Measurements from ENCODE around the gene RPL23. TPM values are rescaled to one million over a fixed set of nuclear protein-coding genes. Genes with fewer than 3 reads are reported as not detected.

The RPL23 gene
- total RNA-seq, 1 donor from 2014 or later = 2,779 TPM

DNA sequence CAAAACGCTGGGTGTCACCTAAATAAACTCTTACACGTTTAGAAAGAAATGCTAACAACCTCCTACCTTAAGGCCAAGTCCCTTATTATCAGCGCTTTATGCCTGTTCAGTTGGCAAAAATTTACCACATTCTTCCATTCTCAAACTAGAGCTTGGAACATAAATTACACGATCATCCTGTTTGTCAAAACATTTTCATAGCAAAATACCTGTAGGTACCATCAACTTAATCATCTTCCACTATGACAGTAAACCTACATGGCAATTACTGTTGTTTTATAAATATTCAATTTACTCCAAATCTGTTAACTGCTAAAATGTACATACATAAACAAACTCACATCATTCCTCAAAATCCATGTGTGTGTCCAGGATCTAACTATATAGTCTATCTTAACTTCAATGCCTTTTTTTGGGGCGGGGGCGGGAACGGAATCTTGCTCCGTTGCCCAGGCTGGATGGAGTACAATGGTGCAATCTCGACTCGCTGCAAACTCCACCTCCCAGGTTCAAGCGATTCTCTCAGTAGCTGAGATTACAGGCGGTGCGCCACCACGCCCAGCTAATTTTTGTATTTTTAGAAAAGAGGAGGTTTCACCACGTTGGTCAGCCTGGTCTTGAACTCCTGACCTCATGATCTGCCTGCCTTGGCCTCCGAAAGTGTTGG, 4.4 kb downstream of the RPL23 start:
- Histone ChIP-seq H3K36me3 (ENCODE audit: control insufficient read depth in 3 of 3, insufficient read depth in 3 of 3, low read length in 3 of 3) (peaks cover 29 to 40% (median 39%) of the 10 kb centered on the region in 3 donors), H3K4me1 (ENCODE audit: control insufficient read depth in 3 of 3, insufficient read depth in 3 of 3, low read length in 3 of 3) (peaks cover 18 to 21% (median 20%) of the 10 kb centered on the region in 3 donors), H3K27me3 (ENCODE audit: control insufficient read depth in 3 of 3, insufficient read depth in 3 of 3, low read length in 3 of 3) (no peaks in the 10 kb centered on the region)

DNA sequence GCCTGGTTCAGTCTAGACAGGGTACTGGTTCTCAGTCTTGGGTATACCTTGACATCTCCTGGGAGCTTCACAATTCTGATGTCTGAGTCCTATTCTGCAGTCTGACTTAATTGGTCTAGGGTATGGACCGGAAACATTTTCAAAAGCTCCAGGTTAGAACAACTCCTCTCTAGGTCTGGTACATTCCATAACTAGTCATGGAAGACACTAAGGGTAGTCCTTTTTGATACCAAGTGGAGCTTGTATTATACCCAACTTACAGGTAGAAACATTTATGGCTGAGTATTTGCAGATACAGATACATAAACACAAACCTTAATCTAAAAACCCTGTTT, 5.0 kb downstream of the RPL23 start:
- Histone ChIP-seq H3K36me3 (ENCODE audit: control insufficient read depth in 3 of 3, insufficient read depth in 3 of 3, low read length in 3 of 3) (peaks cover 29 to 40% (median 39%) of the 10 kb centered on the region in 3 donors), H3K9ac (ENCODE audit: low read depth in 1 of 3, low read length in 3 of 3) (no peak overlapping the region), H3K27ac (ENCODE audit: low read depth, low read length) (no peak overlapping the region), H3K9me3 (ENCODE audit: control insufficient read depth in 3 of 3, low read length in 3 of 3) (no peaks in the 10 kb centered on the region), H3K4me3 (ENCODE audit: low read length in 3 of 3) (no peak overlapping the region), H3K27me3 (ENCODE audit: control insufficient read depth in 3 of 3, insufficient read depth in 3 of 3, low read length in 3 of 3) (no peaks in the 10 kb centered on the region), H3K4me1 (ENCODE audit: control insufficient read depth in 3 of 3, insufficient read depth in 3 of 3, low read length in 3 of 3) (peaks cover 18 to 21% (median 20%) of the 10 kb centered on the region in 3 donors)

More for the DNA sequence above, 4.4 kb downstream of the RPL23 start:
- Histone ChIP-seq H3K27ac (ENCODE audit: low read depth, low read length) (no peak overlapping the region), H3K9ac (ENCODE audit: low read depth in 1 of 3, low read length in 3 of 3) (no peak overlapping the region), H3K9me3 (ENCODE audit: control insufficient read depth in 3 of 3, low read length in 3 of 3) (no peaks in the 10 kb centered on the region), H3K4me3 (ENCODE audit: low read length in 3 of 3) (no peak overlapping the region)

DNA sequence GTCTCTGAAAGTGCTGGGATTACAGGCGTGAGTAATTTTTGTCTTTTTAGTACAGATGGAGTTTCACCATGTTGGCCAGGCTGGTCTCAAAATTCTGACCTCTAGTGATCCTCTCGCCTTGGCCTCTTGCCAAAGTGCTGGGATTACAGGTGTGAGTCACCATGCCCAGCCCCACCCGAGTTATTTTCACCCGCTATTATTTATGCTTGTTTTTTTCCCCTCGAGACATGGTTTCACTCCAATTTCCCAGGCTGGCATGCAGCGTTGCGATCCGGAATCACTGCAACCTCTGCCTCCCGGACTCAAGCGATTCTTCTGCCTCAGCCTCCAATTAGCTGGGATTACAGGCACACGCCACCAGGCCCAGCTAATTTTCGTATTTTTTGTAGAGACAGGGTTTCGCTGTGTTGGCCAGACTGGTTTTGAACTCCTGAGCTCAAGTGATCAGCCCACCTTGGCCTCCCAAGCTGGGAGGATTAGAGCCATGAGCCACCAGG, 9.2 kb downstream of the RPL23 start:
- H3K4me1 ChIP-seq (ENCODE audit: control insufficient read depth in 3 of 3, insufficient read depth in 3 of 3, low read length in 3 of 3) = peaks cover 0 to 2% (median 0%) of the 10 kb centered on the region in 3 donors
- H3K36me3 ChIP-seq (ENCODE audit: control insufficient read depth in 3 of 3, insufficient read depth in 3 of 3, low read length in 3 of 3) = peaks cover 13 to 18% (median 14%) of the 10 kb centered on the region in 3 donors
- H3K9me3 ChIP-seq (ENCODE audit: control insufficient read depth in 3 of 3, low read length in 3 of 3) = no peaks in the 10 kb centered on the region
- H3K27ac ChIP-seq (ENCODE audit: low read depth, low read length) = no peak overlapping the region
- H3K9ac ChIP-seq (ENCODE audit: low read depth in 1 of 3, low read length in 3 of 3) = peak overlapping the region in 1 of 3 donors; percentile 68
- H3K4me3 ChIP-seq (ENCODE audit: low read length in 3 of 3) = no peak overlapping the region
- peaks cover 0 to 3% (median 0%) of the 10 kb centered on the region in 3 donors for H3K27me3 ChIP-seq (ENCODE audit: control insufficient read depth in 3 of 3, insufficient read depth in 3 of 3, low read length in 3 of 3)

DNA sequence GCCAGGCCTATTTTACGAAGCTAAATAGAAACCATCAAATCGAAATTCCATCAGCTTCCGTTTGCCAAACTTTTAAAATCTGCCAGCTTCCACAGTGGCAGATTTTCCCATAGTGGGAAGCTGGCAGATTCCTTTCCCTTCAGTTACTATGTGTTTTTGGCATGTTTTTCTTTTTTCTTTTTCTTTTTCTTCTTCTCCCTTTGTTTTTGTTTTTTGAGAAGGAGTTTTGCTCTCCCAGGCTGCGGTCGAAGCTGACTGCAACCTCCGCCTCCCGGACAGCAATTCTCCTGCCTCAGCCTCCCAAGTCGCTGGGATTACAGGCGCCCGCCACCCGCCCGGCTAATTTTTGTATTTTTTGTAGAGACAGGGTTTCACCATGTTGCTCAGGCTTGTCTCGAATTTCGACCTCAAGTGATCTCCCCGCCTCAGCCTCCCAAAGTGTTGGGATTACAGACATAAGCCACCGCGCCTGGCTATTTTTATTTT, 27.7 kb downstream of the RPL23 start:
- Histone ChIP-seq H3K27me3 (ENCODE audit: control insufficient read depth in 3 of 3, insufficient read depth in 3 of 3, low read length in 3 of 3) (no peaks in the 10 kb centered on the region), H3K36me3 (ENCODE audit: control insufficient read depth in 3 of 3, insufficient read depth in 3 of 3, low read length in 3 of 3) (peaks cover 4 to 13% (median 7%) of the 10 kb centered on the region in 3 donors), H3K27ac (ENCODE audit: low read depth, low read length) (peak overlapping the region; percentile 100), H3K4me1 (ENCODE audit: control insufficient read depth in 3 of 3, insufficient read depth in 3 of 3, low read length in 3 of 3) (peaks cover 14 to 22% (median 20%) of the 10 kb centered on the region in 3 donors), H3K9me3 (ENCODE audit: control insufficient read depth in 3 of 3, low read length in 3 of 3) (no peaks in the 10 kb centered on the region), H3K9ac (ENCODE audit: low read depth in 1 of 3, low read length in 3 of 3) (peak overlapping the region; percentile 94 to 100 (median 98)), H3K4me3 (ENCODE audit: low read length in 3 of 3) (peak overlapping the region; percentile 96 to 100 (median 99))

DNA sequence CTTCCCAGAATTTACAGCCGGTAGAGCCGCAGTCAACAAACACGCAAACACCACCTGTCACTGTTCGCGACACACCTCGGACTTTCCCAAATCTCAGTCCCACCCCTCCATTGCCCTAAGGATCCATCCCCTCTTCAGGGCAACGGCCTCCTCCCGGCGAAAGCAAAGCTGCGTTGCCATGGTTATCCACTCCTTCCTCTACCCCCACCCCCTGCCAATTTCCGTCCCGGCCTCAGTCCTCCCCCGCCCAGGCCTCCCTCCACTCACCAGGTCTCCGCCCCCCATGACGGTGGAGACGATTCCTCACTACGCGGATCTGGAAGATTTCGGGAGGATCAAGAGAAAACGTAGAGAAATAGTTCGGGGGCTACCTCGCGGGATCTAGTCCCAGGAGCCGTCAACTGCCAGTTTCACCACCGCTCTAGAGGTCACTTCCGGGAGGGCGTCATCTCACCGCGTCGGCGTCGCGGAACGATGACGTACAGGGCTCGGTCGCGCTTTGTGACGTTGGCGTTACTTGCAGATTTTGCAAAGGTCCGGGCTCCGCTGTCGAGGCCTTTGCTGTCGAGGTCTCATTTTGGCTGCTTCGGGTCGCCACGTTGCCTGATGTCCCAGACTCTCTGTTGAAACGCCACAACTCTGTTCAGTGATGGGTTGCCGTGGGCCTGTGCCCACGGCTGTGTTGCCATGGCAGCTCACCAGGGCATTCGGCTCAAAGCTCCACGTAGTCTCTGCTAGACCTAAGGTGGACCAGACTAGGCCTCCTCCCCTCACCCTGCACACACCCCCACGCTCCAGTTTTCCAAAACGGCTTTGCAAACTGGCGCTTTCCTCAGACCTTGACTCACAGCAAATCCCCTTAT, 28.4 kb downstream of the RPL23 start, which contains the start of gene CWC25:
Gene CWC25, minus strand, starts transcription at position 423 of the 863 bp plus-strand sequence. Its CDS starts 138 bp downstream, at position 285.
- Histone ChIP-seq H3K27me3 (ENCODE audit: control insufficient read depth in 3 of 3, insufficient read depth in 3 of 3, low read length in 3 of 3) (no peaks in the 10 kb centered on the region), H3K9ac (ENCODE audit: low read depth in 1 of 3, low read length in 3 of 3) (peak within 1 kb of the TSS; percentile 94 to 100 (median 98)), H3K9me3 (ENCODE audit: control insufficient read depth in 3 of 3, low read length in 3 of 3) (no peaks in the 10 kb centered on the region), H3K36me3 (ENCODE audit: control insufficient read depth in 3 of 3, insufficient read depth in 3 of 3, low read length in 3 of 3) (peaks cover 10 to 20% (median 13%) of the 10 kb centered on the region in 3 donors), H3K4me3 (ENCODE audit: low read length in 3 of 3) (peak within 1 kb of the TSS; percentile 96 to 100 (median 99)), H3K4me1 (ENCODE audit: control insufficient read depth in 3 of 3, insufficient read depth in 3 of 3, low read length in 3 of 3) (peaks cover 14 to 22% (median 20%) of the 10 kb centered on the region in 3 donors), H3K27ac (ENCODE audit: low read depth, low read length) (peak within 1 kb of the TSS; percentile 100)

DNA sequence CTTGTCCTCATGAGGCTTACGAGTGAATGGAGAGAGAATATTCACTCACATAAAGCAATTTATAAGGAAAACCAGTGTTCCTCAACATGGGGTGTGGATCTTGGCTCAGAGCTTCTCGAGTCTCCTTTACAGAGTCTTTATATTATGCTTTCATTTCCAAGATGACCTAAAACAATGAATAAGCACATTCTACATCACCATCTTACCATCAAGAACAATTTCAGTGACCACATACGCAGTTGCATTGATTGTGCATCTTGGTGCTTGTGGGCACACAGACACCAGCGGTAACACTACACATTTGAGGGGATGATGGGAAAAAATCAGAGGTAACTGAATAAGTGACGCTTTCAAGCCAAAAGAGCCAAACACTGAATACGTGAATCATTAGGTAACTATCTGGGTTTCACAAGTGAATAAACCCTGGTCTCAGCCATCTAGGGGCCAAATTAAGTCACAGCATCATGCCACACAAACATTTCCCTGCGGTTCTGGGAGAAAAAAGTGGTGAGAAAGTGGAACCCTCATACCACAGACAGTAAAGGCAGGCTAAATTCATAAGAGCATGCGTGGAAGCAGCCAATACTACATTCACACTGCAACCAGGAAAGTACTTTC, 37.8 kb downstream of the RPL23 start:
- Histone ChIP-seq H3K27me3 (ENCODE audit: control insufficient read depth in 3 of 3, insufficient read depth in 3 of 3, low read length in 3 of 3) (no peaks in the 10 kb centered on the region), H3K27ac (ENCODE audit: low read depth, low read length) (no peak overlapping the region), H3K4me3 (ENCODE audit: low read length in 3 of 3) (no peak overlapping the region), H3K36me3 (ENCODE audit: control insufficient read depth in 3 of 3, insufficient read depth in 3 of 3, low read length in 3 of 3) (peaks cover 21 to 36% (median 35%) of the 10 kb centered on the region in 3 donors), H3K9ac (ENCODE audit: low read depth in 1 of 3, low read length in 3 of 3) (no peak overlapping the region), H3K9me3 (ENCODE audit: control insufficient read depth in 3 of 3, low read length in 3 of 3) (no peaks in the 10 kb centered on the region), H3K4me1 (ENCODE audit: control insufficient read depth in 3 of 3, insufficient read depth in 3 of 3, low read length in 3 of 3) (no peaks in the 10 kb centered on the region)

DNA sequence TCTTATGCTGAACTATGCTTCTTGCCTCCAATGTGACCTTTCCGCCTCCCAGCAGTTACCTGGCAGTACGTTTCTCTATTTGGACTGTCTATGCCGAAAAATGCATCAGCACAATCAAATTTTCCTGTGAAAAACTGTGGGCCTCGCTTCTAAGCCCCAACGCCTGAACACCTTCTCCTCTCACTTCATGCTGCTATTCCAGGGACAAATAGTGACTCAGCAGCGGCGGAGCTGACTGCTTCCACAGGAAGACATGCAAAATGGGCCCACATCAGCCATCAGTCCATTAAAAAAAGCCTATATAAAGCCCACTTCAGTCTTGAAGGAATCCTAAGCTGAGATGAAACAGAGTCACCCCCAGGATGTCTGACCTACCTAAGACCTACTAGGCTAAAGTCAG, 43.7 kb downstream of the RPL23 start:
- H3K36me3 ChIP-seq (ENCODE audit: control insufficient read depth in 3 of 3, insufficient read depth in 3 of 3, low read length in 3 of 3) = peaks cover 38 to 55% (median 53%) of the 10 kb centered on the region in 3 donors
- no peak overlapping the region for H3K27ac ChIP-seq (ENCODE audit: low read depth, low read length)
- H3K27me3 ChIP-seq (ENCODE audit: control insufficient read depth in 3 of 3, insufficient read depth in 3 of 3, low read length in 3 of 3) = no peaks in the 10 kb centered on the region
- no peaks in the 10 kb centered on the region for H3K4me1 ChIP-seq (ENCODE audit: control insufficient read depth in 3 of 3, insufficient read depth in 3 of 3, low read length in 3 of 3)
- no peak overlapping the region for H3K4me3 ChIP-seq (ENCODE audit: low read length in 3 of 3)
- H3K9me3 ChIP-seq (ENCODE audit: control insufficient read depth in 3 of 3, low read length in 3 of 3) = no peaks in the 10 kb centered on the region
- H3K9ac ChIP-seq (ENCODE audit: low read depth in 1 of 3, low read length in 3 of 3) = no peak overlapping the region

DNA sequence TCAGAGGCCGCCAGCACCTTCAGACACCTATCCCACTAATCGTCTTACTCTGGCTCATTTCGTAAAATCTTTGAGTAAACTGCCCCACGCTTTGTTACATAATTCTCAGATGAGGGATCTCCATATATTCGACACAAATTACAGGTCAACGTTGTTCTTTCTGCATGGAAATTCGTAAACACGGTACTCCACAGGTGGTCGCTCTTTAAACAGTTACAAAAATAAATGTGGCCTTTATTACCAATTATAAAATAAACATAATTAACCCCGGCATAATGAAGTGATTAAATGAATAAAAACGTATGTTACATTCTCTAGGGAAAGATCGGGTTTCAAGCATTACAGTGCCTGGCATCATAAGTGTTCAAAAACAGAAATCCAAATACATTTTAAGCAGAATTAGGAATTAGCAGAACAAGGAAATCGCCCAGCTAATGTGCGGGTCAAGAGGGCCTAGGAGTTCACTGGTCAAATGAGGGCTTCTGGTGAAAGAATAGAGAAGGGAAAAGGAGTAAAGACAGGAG, 53.2 kb downstream of the RPL23 start:
- Histone ChIP-seq H3K9me3 (ENCODE audit: control insufficient read depth in 3 of 3, low read length in 3 of 3) (no peaks in the 10 kb centered on the region), H3K4me3 (ENCODE audit: low read length in 3 of 3) (peak overlapping the region; percentile 72 to 80 (median 72)), H3K27me3 (ENCODE audit: control insufficient read depth in 3 of 3, insufficient read depth in 3 of 3, low read length in 3 of 3) (no peaks in the 10 kb centered on the region), H3K9ac (ENCODE audit: low read depth in 1 of 3, low read length in 3 of 3) (peak overlapping the region; percentile 83 to 89 (median 85)), H3K4me1 (ENCODE audit: control insufficient read depth in 3 of 3, insufficient read depth in 3 of 3, low read length in 3 of 3) (peaks cover 28 to 35% (median 32%) of the 10 kb centered on the region in 3 donors), H3K36me3 (ENCODE audit: control insufficient read depth in 3 of 3, insufficient read depth in 3 of 3, low read length in 3 of 3) (peaks cover 23 to 29% (median 29%) of the 10 kb centered on the region in 3 donors), H3K27ac (ENCODE audit: low read depth, low read length) (peak overlapping the region; percentile 97)

DNA sequence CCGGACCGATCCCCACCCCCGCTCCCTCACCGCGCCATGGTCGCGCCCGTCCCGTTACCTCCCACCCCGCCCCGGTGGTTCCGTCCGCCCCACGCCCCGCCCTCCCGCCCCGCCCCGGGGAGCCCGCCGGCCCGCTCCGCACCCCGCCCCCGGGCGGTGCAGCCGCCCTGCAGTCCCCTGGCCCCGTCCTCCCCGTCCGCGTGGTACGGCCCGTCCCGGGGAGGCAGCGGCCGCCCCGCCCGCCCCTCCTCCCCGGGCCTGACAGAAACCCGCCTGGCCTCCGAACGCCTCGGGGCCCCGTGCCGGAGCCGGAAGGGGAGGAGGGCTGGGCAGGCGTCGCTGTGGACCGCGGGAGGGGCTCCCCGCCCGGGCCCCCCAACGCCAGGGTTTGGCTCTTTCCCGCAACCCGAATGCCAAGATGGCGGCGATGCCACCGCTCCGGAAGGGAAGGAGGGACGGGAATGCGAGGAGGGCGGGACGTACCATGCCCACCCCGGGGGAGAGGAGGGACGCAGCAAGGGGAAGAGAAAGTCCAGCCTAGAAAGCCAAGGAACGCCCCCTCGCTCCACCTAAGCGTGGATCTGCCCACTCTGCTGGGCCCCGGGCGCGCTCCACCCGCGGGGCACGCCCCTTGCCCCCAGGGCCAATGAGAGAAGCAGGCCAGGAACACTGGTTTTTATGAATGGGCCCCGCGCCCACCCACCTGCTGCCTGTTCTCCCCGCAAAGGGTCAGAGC, 53.9 kb downstream of the RPL23 start, which contains the start of gene PIP4K2B:
Gene PIP4K2B, minus strand, starts transcription at position 56 of the 736 bp plus-strand sequence. CDS start 132 bp downstream, outside the sequence.
- peak within 1 kb of the TSS; percentile 87 to 97 (median 92) for H3K4me3 ChIP-seq (ENCODE audit: low read length in 3 of 3)
- peaks cover 28 to 37% (median 32%) of the 10 kb centered on the region in 3 donors for H3K4me1 ChIP-seq (ENCODE audit: control insufficient read depth in 3 of 3, insufficient read depth in 3 of 3, low read length in 3 of 3)
- H3K27me3 ChIP-seq (ENCODE audit: control insufficient read depth in 3 of 3, insufficient read depth in 3 of 3, low read length in 3 of 3) = no peaks in the 10 kb centered on the region
- no peaks in the 10 kb centered on the region for H3K9me3 ChIP-seq (ENCODE audit: control insufficient read depth in 3 of 3, low read length in 3 of 3)
- H3K9ac ChIP-seq (ENCODE audit: low read depth in 1 of 3, low read length in 3 of 3) = peak within 1 kb of the TSS; percentile 84 to 95 (median 92)
- H3K27ac ChIP-seq (ENCODE audit: low read depth, low read length) = peak within 1 kb of the TSS; percentile 97
- peaks cover 23 to 26% (median 26%) of the 10 kb centered on the region in 3 donors for H3K36me3 ChIP-seq (ENCODE audit: control insufficient read depth in 3 of 3, insufficient read depth in 3 of 3, low read length in 3 of 3)

Measured in skeletal muscle tissue (tissue), 4 donors.